ENCODE results near the gene EML1.

The EML1 gene

GRCh38 chr14:99989032-99989431 is 195.8 kb downstream of the EML1 start:
- DNase-seq (ENCODE audit: low read depth in 1 of 2, low spot score in 1 of 2): no peak
- H3K27ac ChIP-seq (replicated peaks): no peak overlapping the region
- no peak overlapping the region for H3K4me3 ChIP-seq (replicated peaks; ENCODE audit: insufficient read depth, low read length)
- TF ChIP-seq CTCF (IDR thresholded peaks at IDR 0.05; ENCODE audit: insufficient read depth, low read length): no peak
- no peak for TF ChIP-seq SPI1 (IDR thresholded peaks at IDR 0.05; ENCODE audit: borderline replicate concordance, low read depth)
- TF ChIP-seq POLR2AphosphoS5 (IDR thresholded peaks at IDR 0.05; ENCODE audit: low read depth): no peak
- TF ChIP-seq GABPA (IDR thresholded peaks at IDR 0.05; ENCODE audit: low read depth): no peak
- TF ChIP-seq REST (IDR thresholded peaks at IDR 0.05; ENCODE audit: insufficient replicate concordance, low read depth): no peak
- H3K27me3 ChIP-seq (ENCODE audit: insufficient read depth, poor library complexity, severe bottlenecking): no peaks in the 10 kb centered on the region

GRCh38 chr14:99990268-99991170 is 197.3 kb downstream of the EML1 start:
- DNase-seq (ENCODE audit: low read depth in 1 of 2, low spot score in 1 of 2): no peak

GRCh38 chr14:99991331-99991730 is 198.1 kb downstream of the EML1 start:
- TF ChIP-seq CTCF (IDR thresholded peaks at IDR 0.05; ENCODE audit: insufficient read depth, low read length): no peak
- TF ChIP-seq SPI1 (IDR thresholded peaks at IDR 0.05; ENCODE audit: borderline replicate concordance, low read depth): no peak
- TF ChIP-seq GABPA (IDR thresholded peaks at IDR 0.05; ENCODE audit: low read depth): no peak
- no peak for TF ChIP-seq REST (IDR thresholded peaks at IDR 0.05; ENCODE audit: insufficient replicate concordance, low read depth)
- no peak for TF ChIP-seq POLR2AphosphoS5 (IDR thresholded peaks at IDR 0.05; ENCODE audit: low read depth)
- no peak overlapping the region for H3K4me3 ChIP-seq (replicated peaks; ENCODE audit: insufficient read depth, low read length)
- no peak overlapping the region for H3K27ac ChIP-seq (replicated peaks)
- H3K27me3 ChIP-seq (ENCODE audit: insufficient read depth, poor library complexity, severe bottlenecking): no peaks in the 10 kb centered on the region
- DNase-seq (ENCODE audit: low read depth in 1 of 2, low spot score in 1 of 2): no peak

More at GRCh38 chr14:99990268-99991170, 197.3 kb downstream of the EML1 start:
- Histone ChIP-seq H3K27ac (replicated peaks) (no peak overlapping the region), H3K4me3 (replicated peaks; ENCODE audit: insufficient read depth, low read length) (no peak overlapping the region), H3K27me3 (ENCODE audit: insufficient read depth, poor library complexity, severe bottlenecking) (no peaks in the 10 kb centered on the region)
- TF ChIP-seq POLR2AphosphoS5 (IDR thresholded peaks at IDR 0.05; ENCODE audit: low read depth) (no peak), SPI1 (IDR thresholded peaks at IDR 0.05; ENCODE audit: borderline replicate concordance, low read depth) (no peak)
